Amniotic epithelial cell (primary cell): ENCODE data around the gene TRIM37.
"Not testable (repeated sequence)": the region's sequence is repeated elsewhere in the genome, so short reads cannot be mapped to it uniquely, and the experiment has no call there.

Experiments used
- DNase-seq: peaks from one replicate; pipeline ENCODE4 v3.0.0-alpha.2; 2010; ENCODE audit warnings: low read depth

The TRIM37 gene

DNA sequence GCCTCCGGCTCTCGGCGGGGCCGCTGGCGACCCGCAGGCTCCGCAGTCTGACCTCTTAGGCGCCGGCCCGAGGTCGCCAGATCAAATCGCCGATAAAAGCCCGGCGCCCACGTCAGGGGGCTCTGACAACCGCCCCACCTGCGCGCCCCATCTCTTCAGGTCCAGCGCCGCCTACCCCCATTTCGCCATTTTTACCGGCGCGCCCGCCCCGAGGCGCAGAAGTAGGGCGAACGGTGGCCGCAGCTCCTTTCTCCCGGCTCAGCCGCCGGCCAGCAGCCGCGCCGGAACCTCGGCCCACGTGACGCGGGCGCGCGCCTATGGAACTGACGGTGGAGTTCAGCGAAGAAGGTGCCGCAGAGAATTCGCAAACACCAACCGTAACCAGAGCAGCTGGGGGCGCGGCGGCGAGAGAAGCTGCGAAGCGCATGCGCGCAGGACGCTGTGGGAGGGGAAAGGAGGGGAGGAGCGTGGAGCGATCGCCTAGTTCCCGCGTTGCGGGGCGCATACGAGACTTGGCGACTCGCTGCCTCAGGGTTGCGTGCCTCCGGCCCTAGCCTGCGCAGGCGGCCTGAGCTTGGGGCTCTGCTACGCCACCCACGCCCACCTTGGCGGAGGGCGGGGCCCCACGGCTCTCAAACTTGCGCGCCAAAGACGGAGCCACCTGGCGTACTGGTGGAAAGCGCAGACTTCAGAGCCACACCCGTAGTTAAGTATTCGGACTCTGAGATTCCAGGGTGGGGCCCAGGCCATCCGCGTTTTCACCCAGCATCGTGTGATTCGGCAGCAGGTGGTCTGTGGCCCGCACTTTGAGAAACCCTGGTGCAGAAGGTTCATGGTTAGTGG, at the start of gene TRIM37:
TSS of gene TRIM37 (minus strand) at position 418 of the 843 bp plus-strand sequence. CDS start 419 bp downstream, outside the sequence.
- DNase-seq, result peak; percentile 97

DNA sequence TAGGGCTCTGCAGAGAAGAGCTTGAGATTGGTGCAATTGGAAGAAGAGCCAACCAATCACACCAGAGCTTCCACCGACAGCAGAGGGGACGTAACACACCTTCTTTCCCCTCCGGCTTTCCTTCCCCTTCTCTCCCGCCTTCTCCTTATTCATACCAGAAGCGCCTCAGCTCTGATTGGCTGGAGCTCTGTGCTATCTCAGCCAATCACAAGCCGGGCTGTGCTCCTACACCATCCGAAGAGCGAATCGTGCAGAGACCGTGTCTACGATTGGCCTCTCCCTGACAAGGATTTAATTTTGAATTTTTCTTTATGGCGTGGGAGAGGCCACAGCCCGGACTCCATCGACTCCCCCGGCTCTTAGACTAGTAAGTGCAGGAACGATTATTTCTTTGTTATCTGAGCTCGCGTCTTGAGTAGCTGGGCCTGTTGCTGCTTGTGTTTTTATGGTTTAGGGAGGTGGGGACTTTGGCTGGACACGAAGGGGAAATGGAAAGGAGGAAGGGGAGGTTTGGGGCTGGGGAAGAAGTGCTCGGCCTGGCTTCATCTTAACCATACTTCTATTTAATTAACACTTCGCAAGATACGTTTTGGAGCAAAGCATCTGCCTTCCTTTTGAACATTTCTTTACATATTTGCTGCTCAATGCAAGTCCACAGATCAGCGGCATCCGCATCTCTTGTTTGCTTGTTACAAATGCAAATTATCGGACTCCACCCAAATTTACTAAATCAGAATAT, 48.9 kb upstream of the TRIM37 start, which contains the start of gene PRR11:
TSS of gene PRR11 (plus strand) at position 308 of the 739 bp plus-strand sequence. CDS start 14,007 bp downstream, outside the sequence.
- DNase-seq, result peak; percentile 100

DNA sequence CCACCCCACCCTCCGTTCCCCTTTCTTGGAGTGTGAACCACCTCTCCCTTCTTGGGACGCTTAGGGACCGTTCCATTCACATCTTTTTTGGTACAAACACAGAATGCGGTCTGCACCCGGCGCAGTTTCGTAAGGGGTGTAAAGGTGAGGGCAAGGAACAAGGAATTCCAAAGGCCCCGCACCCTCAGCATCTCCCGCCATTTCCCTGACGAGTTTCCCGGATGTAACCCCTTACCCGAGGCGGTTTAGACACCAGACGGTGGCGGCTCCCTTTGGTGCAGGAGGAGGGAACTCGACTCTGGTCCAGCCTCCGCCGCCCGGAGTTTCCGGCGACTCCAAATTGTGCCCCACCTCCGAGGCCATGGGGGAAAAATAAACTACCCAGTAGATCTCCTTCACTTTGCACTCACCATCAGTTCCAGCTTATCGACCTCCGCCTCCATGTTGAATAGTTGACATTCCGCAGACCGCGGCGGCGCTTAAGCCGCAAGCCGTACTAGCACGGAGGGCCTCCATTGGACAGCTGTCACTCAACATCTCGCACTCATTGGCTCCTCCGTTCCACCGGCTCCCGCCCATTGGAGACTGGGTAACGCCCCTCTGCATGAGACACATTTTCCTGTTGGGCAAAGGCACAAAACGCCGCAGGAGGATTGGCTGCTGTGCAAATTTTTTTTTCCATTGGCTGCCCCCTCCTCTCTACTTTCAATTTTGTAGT, 48.2 kb upstream of the TRIM37 start, which contains the start of gene SKA2:
TSS of gene SKA2 (minus strand) at position 466 of the 718 bp plus-strand sequence. CDS start at position 443, 23 bp downstream.
- DNase-seq, result no peak

DNA sequence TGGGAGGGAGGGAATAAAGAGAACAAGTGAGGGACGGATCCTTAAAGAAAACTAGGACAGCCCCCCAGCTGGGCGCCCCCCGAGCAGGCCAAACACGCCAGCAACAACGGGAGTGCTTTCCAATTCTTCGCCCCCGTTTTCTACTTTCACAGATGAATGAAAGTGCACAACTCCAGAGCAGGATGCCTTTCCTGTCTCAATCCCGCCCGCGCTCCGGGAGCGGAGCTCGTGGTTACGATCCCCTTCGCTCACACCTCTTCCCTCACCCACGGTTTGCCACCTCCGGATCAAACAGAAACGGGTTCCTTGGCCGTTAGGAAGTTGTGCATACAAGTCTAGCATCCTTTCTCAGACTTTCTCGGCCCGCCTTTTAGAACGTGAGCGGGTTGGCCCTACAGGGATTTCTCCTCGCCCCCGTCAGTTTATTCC, 47.6 kb upstream of the TRIM37 start:
- peak; percentile 49 for DNase-seq

- DNase-seq, result no peak
Measured at GRCh38 chr17:59152925-59153324, 46.2 kb upstream of the TRIM37 start.

GRCh38 chr17:59151591-59151990, 44.9 kb upstream of the TRIM37 start:
- peak; percentile 67 for DNase-seq

GRCh38 chr17:59151006-59151405, 44.3 kb upstream of the TRIM37 start:
- no peak for DNase-seq

GRCh38 chr17:59149841-59150511, 43.3 kb upstream of the TRIM37 start:
- DNase-seq, result no peak

GRCh38 chr17:59149051-59149450, 42.4 kb upstream of the TRIM37 start:
- no peak for DNase-seq

GRCh38 chr17:59145571-59146096, 39.0 kb upstream of the TRIM37 start:
- DNase-seq, result no peak

- DNase-seq, result no peak
Measured at GRCh38 chr17:59141860-59142259, 35.2 kb upstream of the TRIM37 start.

DNA sequence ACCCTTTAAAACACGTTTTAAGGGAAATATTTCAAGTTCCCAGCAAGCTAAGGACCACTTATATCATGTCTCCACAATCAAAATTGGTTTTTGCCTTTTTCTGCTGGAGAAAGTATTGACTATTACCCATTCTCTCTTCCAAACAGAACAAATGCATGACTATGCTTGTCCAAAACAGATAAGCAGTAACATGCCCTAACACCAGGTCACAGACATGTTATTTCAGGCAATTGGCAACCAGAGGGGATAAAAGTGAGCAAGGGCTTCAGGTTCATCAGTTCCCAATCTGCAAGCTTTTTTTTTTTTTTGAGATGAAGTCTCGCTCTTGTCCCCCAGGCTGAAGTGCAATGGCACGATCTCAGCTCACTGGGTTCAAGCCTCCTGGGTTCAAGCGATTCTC, 33.3 kb upstream of the TRIM37 start:
- DNase-seq, result no peak

DNA sequence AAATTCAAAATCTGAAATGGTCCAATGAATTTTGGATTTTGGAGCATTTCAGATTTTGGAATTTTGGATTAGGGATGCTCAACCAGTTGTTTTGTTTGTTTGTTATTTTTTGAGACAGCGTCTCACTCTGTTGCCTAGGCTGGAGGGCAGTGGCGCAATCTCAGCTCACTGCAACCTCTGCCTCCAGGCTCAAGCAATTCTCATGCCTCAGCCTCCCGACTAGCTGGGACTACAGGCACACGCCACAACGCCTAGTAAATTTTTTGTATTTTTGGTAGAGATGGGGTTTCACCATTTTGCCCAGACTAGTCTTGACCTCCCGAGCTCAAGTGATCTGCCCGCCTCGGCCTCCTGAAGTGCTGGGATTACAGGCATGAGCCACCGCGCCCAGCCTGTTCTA, 31.7 kb upstream of the TRIM37 start:
- not testable (repeated sequence) for DNase-seq

GRCh38 chr17:59131131-59131530, 24.5 kb upstream of the TRIM37 start:
- DNase-seq, result no peak

- no peak for DNase-seq
Measured at GRCh38 chr17:59129814-59130213, 23.1 kb upstream of the TRIM37 start.

GRCh38 chr17:59126809-59127417, 20.2 kb upstream of the TRIM37 start:
- no peak for DNase-seq

- DNase-seq, result no peak
Measured at GRCh38 chr17:59124665-59125064, 18.0 kb upstream of the TRIM37 start.

- no peak for DNase-seq
Measured at GRCh38 chr17:59121901-59122480, 15.3 kb upstream of the TRIM37 start.

GRCh38 chr17:59115474-59115873, 8.8 kb upstream of the TRIM37 start:
- DNase-seq, result no peak

GRCh38 chr17:59111539-59111938, 4.9 kb upstream of the TRIM37 start:
- no peak for DNase-seq

GRCh38 chr17:59110973-59111372, 4.3 kb upstream of the TRIM37 start:
- DNase-seq, result no peak
